GM13977 (cell line): ENCODE data around the gene SRSF8.
A peak's percentile ranks its signal among the peaks of the same experiment; 100 is the strongest.

Source experiments
- DNase-seq: peaks from one replicate; pipeline ENCODE4 v3.0.0; 2012; ENCODE audit warnings: low spot score
- CTCF ChIP-seq: IDR thresholded peaks from 2 replicates; pipeline ENCODE4 v1.5.1; 2012; ENCODE audit warnings: mild to moderate bottlenecking, control low read depth; ENCODE audit not compliant: insufficient read depth; ENCODE audit errors: extremely low read depth, missing control alignments
- in situ Hi-C: fragments of 300-500 bp; cut with MboI; formaldehyde crosslinking; loops from one replicate; pipeline ENCODE4 v1.12.0; 2022; ENCODE audit warnings: low sequenced_read_pairs, low pct_unique_long_range_greater_than_20kb, mixed read lengths, inconsistent platforms; ENCODE audit not compliant: unreplicated experiment

The SRSF8 gene

GRCh38 chr11:95086151-95086550, 19.4 kb downstream of the SRSF8 start:
- in situ Hi-C loops = no loop called here
- TF ChIP-seq CTCF = no peak
- no peak for DNase-seq

GRCh38 chr11:95086836-95087570, 20.3 kb downstream of the SRSF8 start:
- in situ Hi-C loops = no loop called here
- DNase-seq = no peak
- TF ChIP-seq CTCF = no peak

GRCh38 chr11:95088946-95089619, 22.4 kb downstream of the SRSF8 start:
- no peak for TF ChIP-seq CTCF
- DNase-seq = peak; percentile 47
- in situ Hi-C loops = no loop called here

- peak; percentile 93 for DNase-seq
- in situ Hi-C loops = no loop called here
- peak; percentile 20 for TF ChIP-seq CTCF
Measured at GRCh38 chr11:95089620-95090542, 23.2 kb downstream of the SRSF8 start, which contains the start of gene ENDOD1. ENDOD1 (plus strand) TSS chr11:95089846; CDS start chr11:95089928, 82 bp downstream.

- in situ Hi-C loops = no loop called here
- no peak for DNase-seq
- no peak for TF ChIP-seq CTCF
Measured at GRCh38 chr11:95091663-95092180, 25.0 kb downstream of the SRSF8 start.
